ENCODE measurements around the gene CD300LF.

The CD300LF gene

DNA sequence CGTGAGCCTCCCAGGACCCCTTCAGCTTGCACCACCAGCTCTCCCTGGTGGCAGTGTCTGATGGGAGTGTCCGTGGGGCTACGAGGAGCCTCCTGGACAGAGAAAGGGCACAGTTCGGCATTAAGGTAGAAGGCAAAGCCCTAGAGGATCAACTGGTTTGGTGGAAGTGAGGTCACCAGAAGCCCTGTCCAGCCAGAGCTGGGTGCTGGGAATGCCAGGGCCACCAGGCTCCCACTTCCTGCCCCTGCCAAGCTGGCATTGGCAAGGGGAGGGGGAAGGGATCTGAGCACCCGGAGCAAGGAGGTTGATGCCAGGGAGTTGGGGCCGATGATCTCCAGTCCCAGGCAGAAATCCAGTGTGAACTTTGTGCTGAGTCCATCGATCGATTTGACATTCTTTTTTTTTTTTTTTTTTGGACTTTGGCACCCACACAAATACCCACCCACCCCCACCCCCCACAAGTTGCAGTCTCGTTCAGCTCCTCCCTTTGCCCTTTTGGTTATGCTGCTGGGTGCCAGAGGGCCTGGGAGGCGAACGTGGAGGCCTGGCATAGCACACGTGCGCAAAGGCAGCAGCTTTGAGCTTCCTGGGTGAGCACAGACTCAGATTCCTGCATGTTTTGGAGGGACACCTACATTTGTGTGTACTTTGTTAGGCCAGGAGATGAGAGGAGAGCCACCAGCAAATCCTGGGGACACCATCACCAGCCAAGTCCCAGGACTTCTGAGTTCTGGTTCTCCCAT lies 37.8 kb upstream of the CD300LF start:
- no peaks in the 10 kb centered on the region for H3K9me3 ChIP-seq (ENCODE audit: control insufficient read depth, insufficient read depth, low read length)
- no peaks in the 10 kb centered on the region for H3K36me3 ChIP-seq (ENCODE audit: insufficient read depth, low read length)
- H3K9ac ChIP-seq (ENCODE audit: low read depth, low read length) = peak overlapping the region; percentile 93; the same call in 1 of the 2 replicates
- peaks cover 38% of the 10 kb centered on the region for H3K4me1 ChIP-seq (ENCODE audit: insufficient read depth, low read length)

DNA sequence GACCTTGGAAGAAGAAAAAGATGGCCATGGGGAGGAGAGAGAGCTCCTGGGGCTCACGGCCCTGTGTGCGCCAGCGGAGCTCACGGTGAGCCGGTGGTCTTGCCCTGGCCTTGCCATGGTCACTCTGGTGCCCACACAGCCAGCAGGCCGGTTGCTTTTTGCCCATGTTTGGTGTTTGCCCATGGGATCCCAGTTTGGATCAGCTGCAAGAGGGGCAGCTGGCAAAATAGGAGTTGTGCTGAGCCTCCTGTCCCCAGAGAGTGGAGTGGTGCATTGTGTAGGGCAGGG lies 37.3 kb upstream of the CD300LF start:
- Histone ChIP-seq H3K9me3 (ENCODE audit: control insufficient read depth, insufficient read depth, low read length) (no peaks in the 10 kb centered on the region), H3K36me3 (ENCODE audit: insufficient read depth, low read length) (no peaks in the 10 kb centered on the region), H3K4me1 (ENCODE audit: insufficient read depth, low read length) (peaks cover 40% of the 10 kb centered on the region), H3K9ac (ENCODE audit: low read depth, low read length) (peak overlapping the region; percentile 93; the same call in 1 of the 2 replicates)

DNA sequence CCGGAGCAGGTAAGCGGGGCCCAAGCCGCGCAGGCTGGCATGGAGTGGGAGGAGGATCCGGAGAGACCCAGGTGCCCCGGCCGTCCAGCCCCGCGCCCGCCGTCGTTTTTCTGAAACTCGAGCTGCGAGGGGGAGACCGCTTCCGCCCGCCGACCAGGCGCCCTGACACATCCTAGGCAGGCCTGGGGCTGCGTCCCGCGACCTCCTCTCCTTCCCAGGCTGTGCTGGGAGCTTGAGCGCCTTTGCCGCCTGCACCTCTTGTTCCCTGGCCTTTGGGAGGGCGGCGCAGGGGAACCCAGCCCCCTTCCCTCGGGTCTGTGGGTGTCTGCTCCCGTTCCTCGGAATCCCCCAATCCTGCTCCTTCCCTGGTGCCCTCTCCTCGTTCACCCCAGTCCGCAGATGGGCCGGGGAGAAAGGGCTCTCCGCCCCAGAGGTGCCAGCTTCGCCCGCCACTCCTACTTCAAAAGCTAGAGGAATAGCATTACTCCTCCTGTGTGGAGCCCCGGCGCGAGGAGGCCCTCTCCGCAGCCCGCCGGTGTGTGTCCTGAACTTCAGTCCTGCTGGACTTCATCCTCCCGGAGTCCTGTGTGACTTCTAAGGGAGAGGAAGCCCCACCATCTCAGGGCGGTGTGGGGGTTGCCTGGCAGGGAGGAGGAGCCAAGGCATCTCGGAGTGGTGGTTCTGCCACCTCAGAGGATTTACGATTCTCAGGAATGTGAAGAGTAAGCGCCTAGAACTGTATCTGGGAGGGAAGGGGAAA lies 36.7 kb upstream of the CD300LF start:
- H3K36me3 ChIP-seq (ENCODE audit: insufficient read depth, low read length) = no peaks in the 10 kb centered on the region
- no peaks in the 10 kb centered on the region for H3K9me3 ChIP-seq (ENCODE audit: control insufficient read depth, insufficient read depth, low read length)
- peak overlapping the region; percentile 93 for H3K9ac ChIP-seq (ENCODE audit: low read depth, low read length)
- peaks cover 40% of the 10 kb centered on the region for H3K4me1 ChIP-seq (ENCODE audit: insufficient read depth, low read length)

DNA sequence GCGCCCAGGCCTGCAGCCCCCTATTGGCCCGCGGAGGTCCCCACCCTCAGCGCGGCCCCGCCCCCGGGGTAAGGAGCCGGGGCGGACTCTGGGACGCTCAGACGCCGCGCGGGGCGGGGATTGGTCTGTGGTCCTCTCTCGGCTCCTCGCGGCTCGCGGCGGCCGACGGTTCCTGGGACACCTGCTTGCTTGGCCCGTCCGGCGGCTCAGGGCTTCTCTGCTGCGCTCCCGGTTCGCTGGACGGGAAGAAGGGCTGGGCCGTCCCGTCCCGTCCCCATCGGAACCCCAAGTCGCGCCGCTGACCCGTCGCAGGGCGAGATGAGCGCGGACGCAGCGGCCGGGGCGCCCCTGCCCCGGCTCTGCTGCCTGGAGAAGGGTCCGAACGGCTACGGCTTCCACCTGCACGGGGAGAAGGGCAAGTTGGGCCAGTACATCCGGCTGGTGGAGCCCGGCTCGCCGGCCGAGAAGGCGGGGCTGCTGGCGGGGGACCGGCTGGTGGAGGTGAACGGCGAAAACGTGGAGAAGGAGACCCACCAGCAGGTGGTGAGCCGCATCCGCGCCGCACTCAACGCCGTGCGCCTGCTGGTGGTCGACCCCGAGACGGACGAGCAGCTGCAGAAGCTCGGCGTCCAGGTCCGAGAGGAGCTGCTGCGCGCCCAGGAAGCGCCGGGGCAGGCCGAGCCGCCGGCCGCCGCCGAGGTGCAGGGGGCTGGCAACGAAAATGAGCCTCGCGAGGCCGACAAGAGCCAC lies 36.0 kb upstream of the CD300LF start, which contains the start of gene NHERF1:
NHERF1 (plus strand) TSS at position 100 of the 750 bp plus-strand sequence; CDS start at position 319, 219 bp downstream.
- no peaks in the 10 kb centered on the region for H3K9me3 ChIP-seq (ENCODE audit: control insufficient read depth, insufficient read depth, low read length)
- peaks cover 40% of the 10 kb centered on the region for H3K4me1 ChIP-seq (ENCODE audit: insufficient read depth, low read length)
- H3K36me3 ChIP-seq (ENCODE audit: insufficient read depth, low read length) = no peaks in the 10 kb centered on the region
- H3K9ac ChIP-seq (ENCODE audit: low read depth, low read length) = peak within 1 kb of the TSS; percentile 93

DNA sequence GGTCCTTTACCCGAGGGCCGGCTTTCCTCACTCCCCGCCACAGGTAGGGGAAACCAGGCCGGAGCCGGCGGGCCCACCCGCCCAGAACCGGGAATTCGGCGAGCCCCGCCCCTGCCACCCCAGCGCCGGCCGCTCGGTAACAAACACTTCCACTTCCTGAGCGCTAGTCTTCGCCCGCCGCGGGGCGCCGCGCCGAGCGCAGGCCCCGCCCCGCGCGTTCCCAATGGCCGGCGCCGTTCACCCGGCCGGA lies 35.5 kb upstream of the CD300LF start:
- H3K9ac ChIP-seq (ENCODE audit: low read depth, low read length) = peak overlapping the region; percentile 54; the same call in 1 of the 2 replicates
- no peaks in the 10 kb centered on the region for H3K36me3 ChIP-seq (ENCODE audit: insufficient read depth, low read length)
- H3K4me1 ChIP-seq (ENCODE audit: insufficient read depth, low read length) = peaks cover 40% of the 10 kb centered on the region
- no peaks in the 10 kb centered on the region for H3K9me3 ChIP-seq (ENCODE audit: control insufficient read depth, insufficient read depth, low read length)

DNA sequence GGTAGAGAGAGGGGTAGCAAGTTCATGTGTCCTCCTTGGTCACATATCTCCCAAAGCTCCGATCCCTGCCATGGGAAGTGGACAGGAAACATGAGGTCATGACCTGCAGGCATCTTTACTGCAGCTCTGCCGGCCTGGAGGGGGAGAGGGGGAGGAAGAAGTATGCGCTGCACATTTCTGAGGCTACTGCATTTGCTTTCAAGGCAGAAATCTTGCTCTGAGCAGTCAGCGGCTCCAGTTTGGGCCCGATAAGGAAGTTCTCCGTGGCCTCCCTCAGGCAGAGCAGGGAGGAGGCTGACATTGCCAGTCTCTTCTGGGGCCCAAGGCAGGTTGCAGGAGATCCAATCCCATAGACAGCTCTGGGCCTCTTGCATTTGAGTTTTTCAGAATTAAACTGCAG lies 34.2 kb upstream of the CD300LF start:
- Histone ChIP-seq H3K4me1 (ENCODE audit: insufficient read depth, low read length) (peaks cover 40% of the 10 kb centered on the region), H3K9ac (ENCODE audit: low read depth, low read length) (no peak overlapping the region)

DNA sequence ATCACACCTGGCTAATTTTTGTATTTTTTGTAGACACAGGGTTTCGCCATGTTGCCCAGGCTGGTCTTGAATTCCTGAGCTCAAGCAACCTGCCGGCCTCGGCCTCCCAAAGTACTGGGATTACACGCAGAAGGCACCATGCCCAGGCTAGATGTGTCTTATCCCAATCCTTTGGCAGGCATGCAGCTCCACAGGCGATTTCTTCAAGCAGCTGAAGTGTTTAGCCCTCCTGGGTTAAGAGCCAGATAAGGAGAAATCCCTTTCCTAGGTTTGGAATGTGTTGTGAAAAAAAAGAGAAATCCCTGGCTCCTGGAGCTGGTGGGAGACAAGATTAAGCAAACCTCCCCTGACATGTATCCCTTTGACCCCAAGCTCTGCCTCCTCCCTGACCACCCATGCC lies 33.7 kb upstream of the CD300LF start:
- H3K9me3 ChIP-seq (ENCODE audit: control insufficient read depth, insufficient read depth, low read length) = no peaks in the 10 kb centered on the region
- H3K9ac ChIP-seq (ENCODE audit: low read depth, low read length) = no peak overlapping the region
- no peaks in the 10 kb centered on the region for H3K36me3 ChIP-seq (ENCODE audit: insufficient read depth, low read length)
- peaks cover 41% of the 10 kb centered on the region for H3K4me1 ChIP-seq (ENCODE audit: insufficient read depth, low read length)

More for the DNA sequence above, 34.2 kb upstream of the CD300LF start:
- no peaks in the 10 kb centered on the region for H3K9me3 ChIP-seq (ENCODE audit: control insufficient read depth, insufficient read depth, low read length)
- H3K36me3 ChIP-seq (ENCODE audit: insufficient read depth, low read length) = no peaks in the 10 kb centered on the region

DNA sequence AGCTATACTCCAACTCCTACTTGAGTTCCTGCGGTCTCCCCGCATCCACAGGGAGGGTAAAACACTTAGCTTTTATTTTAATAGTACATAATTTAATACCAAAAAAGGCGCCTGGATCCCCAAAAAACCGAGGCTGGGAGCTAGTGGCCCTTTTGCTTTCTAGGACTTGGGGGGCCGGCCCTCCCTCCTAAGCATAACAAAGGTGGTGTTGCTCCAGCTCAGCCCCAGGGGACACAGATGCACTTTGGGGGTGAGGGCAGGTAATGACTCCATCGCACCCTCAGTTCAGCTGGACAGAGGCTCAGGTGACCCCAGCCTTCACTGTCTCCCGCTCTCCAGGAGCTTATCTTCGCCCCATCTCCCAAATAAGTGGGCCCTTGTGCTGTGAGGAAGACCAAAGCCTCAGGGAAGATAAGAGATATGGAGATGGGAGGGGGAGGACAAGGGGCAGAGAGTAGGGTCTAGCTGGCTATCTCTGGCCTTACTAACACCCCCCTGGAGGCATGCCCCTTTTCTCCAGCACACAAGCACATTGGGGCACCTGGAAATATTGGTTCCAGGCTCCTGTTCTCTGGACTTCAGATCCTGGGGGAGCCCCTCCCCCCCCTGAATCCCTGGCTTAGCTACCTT lies 32.9 kb upstream of the CD300LF start:
- Histone ChIP-seq H3K9me3 (ENCODE audit: control insufficient read depth, insufficient read depth, low read length) (no peaks in the 10 kb centered on the region), H3K4me1 (ENCODE audit: insufficient read depth, low read length) (peaks cover 37% of the 10 kb centered on the region), H3K36me3 (ENCODE audit: insufficient read depth, low read length) (no peaks in the 10 kb centered on the region), H3K9ac (ENCODE audit: low read depth, low read length) (no peak overlapping the region; the same call in 1 of the 2 replicates)

DNA sequence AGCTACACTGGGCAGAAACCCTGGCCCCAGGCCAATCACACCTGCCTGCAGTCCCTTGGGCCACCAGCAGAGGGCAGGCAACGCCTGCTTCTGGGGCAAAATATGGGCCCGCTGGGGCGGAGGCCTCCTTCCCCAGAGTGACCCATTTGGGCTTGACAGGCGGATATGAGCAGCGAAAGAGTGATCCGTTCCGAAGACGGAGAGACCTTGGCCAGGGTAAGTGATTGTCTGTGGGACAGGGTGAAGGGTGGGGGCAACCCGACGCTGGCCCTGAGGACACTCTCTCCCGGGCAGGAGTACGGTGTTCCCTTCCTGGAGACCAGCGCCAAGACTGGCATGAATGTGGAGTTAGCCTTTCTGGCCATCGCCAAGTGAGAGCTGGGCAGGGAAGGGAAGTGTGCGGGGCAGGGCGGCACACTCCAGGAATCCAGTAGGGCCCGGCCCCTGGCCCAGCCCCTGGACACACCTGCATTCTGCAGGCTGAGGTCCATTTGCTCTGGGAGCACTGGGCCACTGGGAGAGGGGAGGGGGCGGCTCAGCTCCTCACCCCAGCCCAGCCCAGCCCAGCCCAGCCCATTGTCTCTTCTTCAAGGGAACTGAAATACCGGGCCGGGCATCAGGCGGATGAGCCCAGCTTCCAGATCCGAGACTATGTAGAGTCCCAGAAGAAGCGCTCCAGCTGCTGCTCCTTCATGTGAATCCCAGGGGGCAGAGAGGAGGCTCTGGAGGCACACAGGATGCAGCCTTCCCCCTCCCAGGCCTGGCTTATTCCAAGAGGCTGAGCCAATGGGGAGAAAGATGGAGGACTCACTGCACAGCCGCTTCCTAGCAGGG lies 32.2 kb upstream of the CD300LF start:
- no peaks in the 10 kb centered on the region for H3K9me3 ChIP-seq (ENCODE audit: control insufficient read depth, insufficient read depth, low read length)
- no peaks in the 10 kb centered on the region for H3K36me3 ChIP-seq (ENCODE audit: insufficient read depth, low read length)
- peak overlapping the region; percentile 40; the same call in 1 of the 2 replicates for H3K9ac ChIP-seq (ENCODE audit: low read depth, low read length)
- peaks cover 32% of the 10 kb centered on the region for H3K4me1 ChIP-seq (ENCODE audit: insufficient read depth, low read length)

DNA sequence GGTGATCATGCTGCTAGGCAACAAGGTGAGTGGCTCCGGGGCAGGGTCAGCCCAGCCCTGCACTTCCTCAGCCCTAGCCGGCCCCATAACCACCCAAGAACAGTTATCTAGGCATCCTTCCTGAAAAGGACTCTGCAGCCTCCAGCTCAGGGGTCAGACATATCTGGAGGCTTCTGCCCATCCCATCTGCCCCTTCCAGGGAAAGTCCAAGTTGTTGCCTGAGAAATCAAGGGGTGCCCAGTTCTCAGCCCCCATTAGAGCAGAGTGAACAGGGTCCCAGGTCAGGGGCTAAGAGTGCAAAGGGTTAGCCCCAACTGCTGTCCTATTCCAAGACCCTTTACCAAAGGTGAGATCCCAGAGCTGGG lies 31.6 kb upstream of the CD300LF start:
- Histone ChIP-seq H3K4me1 (ENCODE audit: insufficient read depth, low read length) (peaks cover 32% of the 10 kb centered on the region), H3K36me3 (ENCODE audit: insufficient read depth, low read length) (no peaks in the 10 kb centered on the region), H3K9me3 (ENCODE audit: control insufficient read depth, insufficient read depth, low read length) (no peaks in the 10 kb centered on the region), H3K9ac (ENCODE audit: low read depth, low read length) (no peak overlapping the region)

DNA sequence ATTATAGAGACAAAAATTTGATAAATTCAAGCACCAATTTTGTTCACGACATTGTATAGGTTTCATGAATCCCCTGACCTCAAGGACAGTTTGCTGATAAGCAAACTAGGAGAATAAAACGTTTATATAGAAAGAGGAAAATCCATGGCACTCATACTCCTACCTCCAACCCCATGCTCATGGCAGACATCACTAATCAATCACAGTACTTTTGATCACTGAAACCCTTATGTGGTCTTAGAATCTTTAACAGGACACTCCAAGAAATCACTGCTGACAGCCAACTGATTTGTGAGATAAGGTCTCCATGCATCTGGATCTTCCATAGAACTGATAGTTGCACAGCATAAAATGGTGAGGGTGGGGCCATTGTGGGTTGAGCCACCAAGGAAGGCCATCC lies 31.0 kb upstream of the CD300LF start:
- H3K4me1 ChIP-seq (ENCODE audit: insufficient read depth, low read length) = peaks cover 35% of the 10 kb centered on the region
- H3K9me3 ChIP-seq (ENCODE audit: control insufficient read depth, insufficient read depth, low read length) = no peaks in the 10 kb centered on the region
- no peak overlapping the region for H3K9ac ChIP-seq (ENCODE audit: low read depth, low read length)
- no peaks in the 10 kb centered on the region for H3K36me3 ChIP-seq (ENCODE audit: insufficient read depth, low read length)

DNA sequence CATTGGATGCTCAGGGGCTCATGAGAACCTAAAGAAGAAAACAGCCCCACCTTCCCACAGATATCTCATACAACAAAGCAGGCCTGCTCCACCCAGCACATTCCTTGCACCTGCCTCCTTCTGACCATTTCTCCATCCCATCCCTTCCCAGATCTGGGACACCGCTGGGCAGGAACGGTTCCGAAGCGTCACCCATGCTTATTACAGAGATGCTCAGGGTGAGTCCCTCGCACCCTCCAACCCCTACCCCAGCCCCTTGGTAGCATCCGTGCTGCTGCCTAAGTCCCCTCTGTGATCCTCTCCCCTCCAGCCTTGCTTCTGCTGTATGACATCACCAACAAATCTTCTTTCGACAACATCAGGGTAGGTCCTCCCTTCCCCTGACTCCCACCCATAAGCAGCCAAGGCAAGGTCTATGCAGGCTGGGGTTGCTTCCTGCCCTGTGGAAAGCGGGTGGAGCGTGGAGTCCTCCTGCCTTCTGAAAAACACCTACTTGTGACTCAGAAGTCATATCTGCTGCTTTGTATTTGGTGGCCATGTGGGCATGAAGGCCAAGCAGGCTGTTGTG lies 30.3 kb upstream of the CD300LF start:
- H3K9me3 ChIP-seq (ENCODE audit: control insufficient read depth, insufficient read depth, low read length) = no peaks in the 10 kb centered on the region
- no peak overlapping the region for H3K9ac ChIP-seq (ENCODE audit: low read depth, low read length)
- no peaks in the 10 kb centered on the region for H3K36me3 ChIP-seq (ENCODE audit: insufficient read depth, low read length)
- H3K4me1 ChIP-seq (ENCODE audit: insufficient read depth, low read length) = peaks cover 42% of the 10 kb centered on the region

DNA sequence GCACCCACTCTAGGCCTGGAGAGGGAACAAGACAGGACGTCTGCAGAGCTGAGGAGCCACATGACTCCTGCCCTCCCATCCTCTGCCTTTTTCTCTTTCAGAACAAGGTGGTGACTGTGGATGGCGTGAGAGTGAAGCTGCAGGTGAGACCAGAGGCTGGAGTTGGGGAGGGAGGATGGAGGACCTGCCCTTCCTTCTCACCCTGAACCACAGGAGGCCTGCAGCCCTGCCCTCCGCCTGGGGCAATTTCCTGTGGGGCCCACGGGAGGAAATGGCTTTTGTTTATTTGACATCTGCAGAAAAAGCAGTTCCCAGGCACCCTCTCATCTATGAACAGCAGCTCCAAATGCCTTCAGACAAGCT lies 29.4 kb upstream of the CD300LF start:
- no peaks in the 10 kb centered on the region for H3K36me3 ChIP-seq (ENCODE audit: insufficient read depth, low read length)
- no peaks in the 10 kb centered on the region for H3K9me3 ChIP-seq (ENCODE audit: control insufficient read depth, insufficient read depth, low read length)
- H3K9ac ChIP-seq (ENCODE audit: low read depth, low read length) = no peak overlapping the region
- peaks cover 39% of the 10 kb centered on the region for H3K4me1 ChIP-seq (ENCODE audit: insufficient read depth, low read length)
